Liver (tissue), 3 donors: ENCODE data around the gene CSTPP1.

Experiments
- ATF3 ChIP-seq: IDR thresholded peaks from 2 replicates; pipeline ENCODE4 v1.6.1; 2016; ENCODE audit warnings: antibody characterized with exemption
- FOXA1 ChIP-seq: IDR thresholded peaks from 2 replicates; pipeline ENCODE4 v1.6.1; 2016; ENCODE audit warnings: antibody characterized with exemption
- HNF4A ChIP-seq, 2 donors: conservative IDR thresholded peaks; 2 replicates each; pipeline ENCODE4 v1.6.1; 2016; ENCODE audit warnings: antibody characterized with exemption in 2 of 2, mild to moderate bottlenecking in 2 of 2
- JUND ChIP-seq, 2 donors: IDR thresholded peaks; 2 replicates each; pipeline ENCODE4 v1.6.1; 2016; ENCODE audit warnings: antibody characterized with exemption in 2 of 2
- MAX ChIP-seq: IDR thresholded peaks from 2 replicates; pipeline ENCODE4 v1.6.1; 2016; ENCODE audit warnings: antibody characterized with exemption
- RAD21 ChIP-seq, 2 donors: IDR thresholded peaks; 2 replicates each; pipeline ENCODE4 v1.6.1; 2016; ENCODE audit warnings: antibody characterized with exemption in 2 of 2, mild to moderate bottlenecking in 2 of 2
- SP1 ChIP-seq: IDR thresholded peaks from 2 replicates; pipeline ENCODE4 v1.6.1; 2018; ENCODE audit warnings: antibody characterized with exemption, mild to moderate bottlenecking
- TAF1 ChIP-seq: conservative IDR thresholded peaks from 2 replicates; pipeline ENCODE4 v1.6.1; 2016; ENCODE audit warnings: antibody characterized with exemption, mild to moderate bottlenecking
- YY1 ChIP-seq: IDR thresholded peaks from 2 replicates; pipeline ENCODE4 v1.6.1; 2016; ENCODE audit warnings: antibody characterized with exemption, mild to moderate bottlenecking
- TF ChIP-seq, protein P1 (sequence below): fragments of 150-350 bp; IDR thresholded peaks from 2 replicates; pipeline ENCODE4 v1.5.1; 2017; ENCODE audit warnings: improper control_type of control experiment, low read depth, low read length; ENCODE audit not compliant: missing input control
- TF ChIP-seq, protein P2 (sequence below): IDR thresholded peaks from 2 replicates; pipeline ENCODE4 v1.6.1; 2016; ENCODE audit warnings: antibody characterized with exemption
- TF ChIP-seq, protein P3 (sequence below): IDR thresholded peaks from 2 replicates; pipeline ENCODE4 v1.6.1; 2016; ENCODE audit warnings: antibody characterized with exemption, mild to moderate bottlenecking
- donor health status: healthy.
- donor health status: healthy.

DNA sequence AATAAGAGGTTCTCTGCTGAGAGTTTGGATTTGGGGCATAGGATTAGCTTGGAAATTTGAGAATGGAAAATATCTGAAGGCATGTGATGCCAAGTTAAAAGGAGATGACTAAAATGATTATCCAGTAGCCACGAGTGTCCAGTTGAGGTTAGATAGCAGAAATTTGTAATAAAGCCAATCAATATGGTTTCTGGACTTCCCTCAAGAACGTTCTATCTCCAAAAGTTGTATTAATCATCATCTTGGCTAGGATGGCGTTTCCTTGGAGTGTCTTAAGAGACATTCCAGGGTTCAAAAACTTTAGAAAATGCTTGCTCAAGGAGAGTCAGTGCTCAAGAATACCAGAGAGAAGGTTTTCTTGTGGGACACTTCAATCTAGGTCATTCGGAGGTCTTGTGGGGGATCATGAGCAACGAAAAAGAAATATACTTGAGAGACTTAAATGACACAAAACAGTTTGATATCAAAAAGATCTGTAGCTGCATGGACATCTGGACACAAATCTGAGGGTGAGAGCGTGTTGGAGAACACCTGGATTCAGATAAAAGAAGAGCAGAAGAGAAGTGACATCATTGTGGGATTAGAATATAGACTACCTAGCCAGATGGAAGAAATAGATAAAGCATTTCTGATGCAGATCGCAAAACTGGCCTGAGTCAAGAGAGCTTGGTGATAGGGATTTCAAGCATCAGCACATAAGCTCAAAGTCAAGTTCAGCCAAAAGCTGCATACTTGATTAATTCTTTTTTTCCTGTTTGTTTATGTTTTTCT, 142.4 kb downstream of the CSTPP1 start:
- TF ChIP-seq, protein P1, sequence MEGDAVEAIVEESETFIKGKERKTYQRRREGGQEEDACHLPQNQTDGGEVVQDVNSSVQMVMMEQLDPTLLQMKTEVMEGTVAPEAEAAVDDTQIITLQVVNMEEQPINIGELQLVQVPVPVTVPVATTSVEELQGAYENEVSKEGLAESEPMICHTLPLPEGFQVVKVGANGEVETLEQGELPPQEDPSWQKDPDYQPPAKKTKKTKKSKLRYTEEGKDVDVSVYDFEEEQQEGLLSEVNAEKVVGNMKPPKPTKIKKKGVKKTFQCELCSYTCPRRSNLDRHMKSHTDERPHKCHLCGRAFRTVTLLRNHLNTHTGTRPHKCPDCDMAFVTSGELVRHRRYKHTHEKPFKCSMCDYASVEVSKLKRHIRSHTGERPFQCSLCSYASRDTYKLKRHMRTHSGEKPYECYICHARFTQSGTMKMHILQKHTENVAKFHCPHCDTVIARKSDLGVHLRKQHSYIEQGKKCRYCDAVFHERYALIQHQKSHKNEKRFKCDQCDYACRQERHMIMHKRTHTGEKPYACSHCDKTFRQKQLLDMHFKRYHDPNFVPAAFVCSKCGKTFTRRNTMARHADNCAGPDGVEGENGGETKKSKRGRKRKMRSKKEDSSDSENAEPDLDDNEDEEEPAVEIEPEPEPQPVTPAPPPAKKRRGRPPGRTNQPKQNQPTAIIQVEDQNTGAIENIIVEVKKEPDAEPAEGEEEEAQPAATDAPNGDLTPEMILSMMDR = no peak
- no peak for TF ChIP-seq SP1
- no peak for TF ChIP-seq MAX
- no peak for TF ChIP-seq RAD21 (IDR thresholded peaks at IDR 0.05)
- no peak for TF ChIP-seq YY1
- TF ChIP-seq, protein P2, sequence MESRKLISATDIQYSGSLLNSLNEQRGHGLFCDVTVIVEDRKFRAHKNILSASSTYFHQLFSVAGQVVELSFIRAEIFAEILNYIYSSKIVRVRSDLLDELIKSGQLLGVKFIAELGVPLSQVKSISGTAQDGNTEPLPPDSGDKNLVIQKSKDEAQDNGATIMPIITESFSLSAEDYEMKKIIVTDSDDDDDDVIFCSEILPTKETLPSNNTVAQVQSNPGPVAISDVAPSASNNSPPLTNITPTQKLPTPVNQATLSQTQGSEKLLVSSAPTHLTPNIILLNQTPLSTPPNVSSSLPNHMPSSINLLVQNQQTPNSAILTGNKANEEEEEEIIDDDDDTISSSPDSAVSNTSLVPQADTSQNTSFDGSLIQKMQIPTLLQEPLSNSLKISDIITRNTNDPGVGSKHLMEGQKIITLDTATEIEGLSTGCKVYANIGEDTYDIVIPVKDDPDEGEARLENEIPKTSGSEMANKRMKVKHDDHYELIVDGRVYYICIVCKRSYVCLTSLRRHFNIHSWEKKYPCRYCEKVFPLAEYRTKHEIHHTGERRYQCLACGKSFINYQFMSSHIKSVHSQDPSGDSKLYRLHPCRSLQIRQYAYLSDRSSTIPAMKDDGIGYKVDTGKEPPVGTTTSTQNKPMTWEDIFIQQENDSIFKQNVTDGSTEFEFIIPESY = no peak
- no peak for TF ChIP-seq TAF1
- no peak for TF ChIP-seq FOXA1
- TF ChIP-seq JUND (IDR thresholded peaks at IDR 0.05) = no peak
- TF ChIP-seq ATF3 = no peak
- no peak for TF ChIP-seq HNF4A (conservative IDR thresholded peaks at IDR 0.05)
- TF ChIP-seq, protein P3, sequence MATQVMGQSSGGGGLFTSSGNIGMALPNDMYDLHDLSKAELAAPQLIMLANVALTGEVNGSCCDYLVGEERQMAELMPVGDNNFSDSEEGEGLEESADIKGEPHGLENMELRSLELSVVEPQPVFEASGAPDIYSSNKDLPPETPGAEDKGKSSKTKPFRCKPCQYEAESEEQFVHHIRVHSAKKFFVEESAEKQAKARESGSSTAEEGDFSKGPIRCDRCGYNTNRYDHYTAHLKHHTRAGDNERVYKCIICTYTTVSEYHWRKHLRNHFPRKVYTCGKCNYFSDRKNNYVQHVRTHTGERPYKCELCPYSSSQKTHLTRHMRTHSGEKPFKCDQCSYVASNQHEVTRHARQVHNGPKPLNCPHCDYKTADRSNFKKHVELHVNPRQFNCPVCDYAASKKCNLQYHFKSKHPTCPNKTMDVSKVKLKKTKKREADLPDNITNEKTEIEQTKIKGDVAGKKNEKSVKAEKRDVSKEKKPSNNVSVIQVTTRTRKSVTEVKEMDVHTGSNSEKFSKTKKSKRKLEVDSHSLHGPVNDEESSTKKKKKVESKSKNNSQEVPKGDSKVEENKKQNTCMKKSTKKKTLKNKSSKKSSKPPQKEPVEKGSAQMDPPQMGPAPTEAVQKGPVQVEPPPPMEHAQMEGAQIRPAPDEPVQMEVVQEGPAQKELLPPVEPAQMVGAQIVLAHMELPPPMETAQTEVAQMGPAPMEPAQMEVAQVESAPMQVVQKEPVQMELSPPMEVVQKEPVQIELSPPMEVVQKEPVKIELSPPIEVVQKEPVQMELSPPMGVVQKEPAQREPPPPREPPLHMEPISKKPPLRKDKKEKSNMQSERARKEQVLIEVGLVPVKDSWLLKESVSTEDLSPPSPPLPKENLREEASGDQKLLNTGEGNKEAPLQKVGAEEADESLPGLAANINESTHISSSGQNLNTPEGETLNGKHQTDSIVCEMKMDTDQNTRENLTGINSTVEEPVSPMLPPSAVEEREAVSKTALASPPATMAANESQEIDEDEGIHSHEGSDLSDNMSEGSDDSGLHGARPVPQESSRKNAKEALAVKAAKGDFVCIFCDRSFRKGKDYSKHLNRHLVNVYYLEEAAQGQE = no peak
